HG02884 (cell line): ENCODE results near the gene ELMO3.
A peak's percentile ranks its signal among the peaks of the same experiment; 100 is the strongest.

Source experiments
- ATAC-seq: cut with Tn5 transposase; IDR thresholded peaks from one replicate; pipeline ENCODE4 v1.9.1; 2021; ENCODE audit warnings: mild to moderate bottlenecking, moderate library complexity; ENCODE audit not compliant: unreplicated experiment

ELMO3 gene

DNA sequence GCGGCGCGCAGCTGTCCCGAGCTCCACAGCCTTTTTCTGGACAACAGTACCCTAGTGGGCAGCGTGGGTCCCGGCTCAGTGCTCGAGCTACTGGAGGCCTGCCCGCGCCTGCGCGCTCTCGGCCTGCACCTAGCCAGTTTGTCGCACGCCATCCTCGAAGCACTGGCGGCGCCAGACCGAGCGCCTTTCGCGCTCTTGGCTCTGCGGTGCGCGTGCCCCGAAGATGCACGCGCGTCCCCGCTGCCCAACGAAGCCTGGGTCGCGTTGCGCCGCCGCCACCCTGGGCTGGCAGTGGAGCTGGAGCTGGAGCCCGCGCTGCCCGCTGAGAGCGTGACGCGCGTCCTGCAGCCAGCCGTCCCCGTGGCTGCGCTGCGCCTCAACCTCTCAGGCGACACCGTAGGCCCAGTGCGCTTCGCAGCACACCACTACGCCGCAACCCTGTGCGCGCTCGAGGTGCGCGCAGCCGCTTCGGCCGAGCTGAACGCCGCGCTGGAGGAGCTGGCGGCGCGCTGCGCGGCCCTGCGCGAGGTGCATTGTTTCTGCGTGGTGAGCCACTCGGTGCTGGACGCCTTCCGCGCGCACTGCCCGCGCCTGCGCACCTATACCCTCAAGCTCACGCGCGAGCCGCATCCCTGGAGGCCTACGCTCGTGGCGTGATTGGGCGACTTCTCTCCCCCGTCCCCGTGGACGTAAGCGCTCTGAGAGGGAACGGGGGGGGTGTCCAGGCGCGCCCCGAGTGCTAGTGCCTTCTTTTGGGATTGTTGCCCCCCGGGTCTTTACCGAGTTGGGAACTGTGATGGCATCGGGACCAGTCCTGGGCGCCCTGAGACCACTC is 35.5 kb upstream of the ELMO3 start:
- no peak for ATAC-seq

DNA sequence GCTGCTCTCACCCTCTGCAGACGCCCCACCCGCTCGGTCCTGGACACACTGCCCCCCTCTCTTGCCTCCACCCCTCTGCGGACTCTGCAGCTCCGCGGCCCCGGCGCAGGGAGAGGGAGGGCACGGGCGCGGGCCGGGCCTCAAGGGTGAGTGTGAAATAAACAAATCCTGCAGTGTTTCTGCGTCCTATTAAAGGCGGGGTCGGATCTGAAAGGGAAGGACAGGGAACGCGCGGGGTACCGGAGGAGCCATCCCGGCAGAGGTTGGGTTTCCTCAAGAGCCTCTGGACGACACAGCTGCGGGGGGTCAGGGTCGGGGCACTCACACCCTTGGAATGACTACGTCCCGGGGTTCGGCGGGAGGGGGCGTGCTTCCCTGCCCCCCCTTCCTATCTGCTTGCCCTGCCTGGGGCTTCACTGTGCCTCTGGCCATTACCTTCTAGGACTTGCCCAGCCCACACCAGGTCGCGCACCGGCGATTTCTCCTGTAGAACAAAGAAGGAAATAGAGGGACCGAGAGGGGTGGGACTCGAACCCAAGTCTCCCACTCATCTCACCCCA is 34.9 kb upstream of the ELMO3 start:
- ATAC-seq: no peak

DNA sequence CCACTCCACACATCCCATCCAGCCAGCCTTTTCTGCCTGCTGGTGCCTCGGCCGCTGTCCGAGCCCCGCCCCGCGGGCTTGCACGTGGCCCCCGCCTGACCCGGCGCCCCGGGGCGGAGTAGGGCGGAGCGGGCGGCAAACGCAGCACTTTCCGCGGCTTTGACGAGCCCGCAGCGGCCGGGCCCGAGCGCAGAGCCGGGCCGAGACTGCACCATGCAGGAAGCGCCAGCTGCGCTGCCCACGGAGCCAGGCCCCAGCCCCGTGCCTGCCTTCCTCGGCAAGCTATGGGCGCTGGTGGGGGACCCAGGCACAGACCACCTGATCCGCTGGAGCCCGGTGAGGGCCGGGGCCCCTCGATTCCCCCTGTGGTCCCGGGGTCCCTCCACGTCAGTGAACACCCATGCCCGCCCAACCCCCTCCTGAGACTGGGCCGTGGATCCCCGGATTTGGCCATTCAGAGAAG is 34.3 kb upstream of the ELMO3 start, which contains the start of gene HSF4:
Gene HSF4, plus strand, starts transcription at position 147 of the 463 bp plus-strand sequence. Its CDS starts 67 bp downstream, at position 214.
- ATAC-seq: no peak

DNA sequence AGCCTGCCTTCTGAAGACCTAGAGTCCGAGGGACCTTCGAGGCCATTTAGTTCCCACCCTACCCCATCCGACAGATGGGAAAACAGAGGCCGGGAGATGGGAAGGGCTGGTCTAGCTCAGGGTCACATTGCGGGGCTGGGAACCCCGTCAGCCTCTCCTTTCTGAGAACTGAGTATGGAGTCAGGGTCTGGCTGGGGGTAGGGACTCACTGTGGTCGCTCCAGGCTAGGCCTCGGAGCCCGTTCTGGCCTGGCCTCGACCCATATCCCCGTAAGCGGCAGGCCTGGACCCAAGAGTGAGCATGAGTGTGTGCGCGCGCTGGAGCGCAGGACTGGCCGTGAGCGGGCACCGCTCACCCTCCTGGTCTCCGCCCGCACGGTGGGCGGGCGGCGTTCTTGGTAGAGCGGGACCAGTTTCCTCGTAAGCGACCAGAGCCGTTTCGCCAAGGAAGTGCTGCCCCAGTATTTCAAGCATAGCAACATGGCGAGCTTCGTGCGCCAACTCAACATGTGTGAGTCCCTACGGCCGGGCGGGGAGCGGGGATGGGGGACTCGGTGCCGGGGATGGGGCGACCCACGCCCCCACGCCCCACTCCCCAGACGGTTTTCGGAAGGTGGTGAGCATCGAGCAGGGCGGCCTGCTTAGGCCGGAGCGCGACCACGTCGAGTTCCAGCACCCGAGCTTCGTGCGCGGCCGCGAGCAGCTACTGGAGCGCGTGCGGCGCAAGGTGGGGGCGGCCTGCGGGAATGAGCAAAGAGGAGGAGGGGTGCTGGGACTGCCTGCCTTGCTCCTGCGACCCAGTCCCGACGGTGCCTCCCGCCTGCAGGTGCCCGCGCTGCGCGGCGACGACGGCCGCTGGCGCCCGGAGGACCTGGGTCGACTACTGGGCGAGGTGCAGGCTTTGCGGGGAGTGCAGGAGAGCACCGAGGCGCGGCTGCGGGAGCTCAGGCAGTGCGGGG is 33.5 kb upstream of the ELMO3 start:
- no peak for ATAC-seq

DNA sequence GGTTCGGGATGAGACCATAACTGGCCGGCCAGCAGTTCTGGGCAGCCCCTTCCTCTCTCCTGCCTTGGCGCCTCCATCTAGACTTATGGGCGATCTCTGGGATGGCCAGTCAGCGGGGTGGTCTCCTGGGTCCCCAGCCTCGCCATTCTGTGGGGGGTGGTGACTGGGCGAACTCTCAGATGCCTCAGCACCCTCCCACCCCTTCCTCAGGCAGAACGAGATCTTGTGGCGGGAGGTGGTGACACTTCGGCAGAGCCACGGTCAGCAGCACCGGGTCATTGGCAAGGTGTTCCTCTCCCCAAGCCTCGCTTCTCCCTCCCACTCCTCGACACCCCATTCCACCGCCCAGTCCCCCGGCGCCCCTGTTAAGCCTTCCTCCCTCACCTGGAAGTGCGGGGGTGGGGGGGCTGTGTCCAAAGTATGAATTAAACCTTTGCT is 32.8 kb upstream of the ELMO3 start:
- ATAC-seq: no peak

DNA sequence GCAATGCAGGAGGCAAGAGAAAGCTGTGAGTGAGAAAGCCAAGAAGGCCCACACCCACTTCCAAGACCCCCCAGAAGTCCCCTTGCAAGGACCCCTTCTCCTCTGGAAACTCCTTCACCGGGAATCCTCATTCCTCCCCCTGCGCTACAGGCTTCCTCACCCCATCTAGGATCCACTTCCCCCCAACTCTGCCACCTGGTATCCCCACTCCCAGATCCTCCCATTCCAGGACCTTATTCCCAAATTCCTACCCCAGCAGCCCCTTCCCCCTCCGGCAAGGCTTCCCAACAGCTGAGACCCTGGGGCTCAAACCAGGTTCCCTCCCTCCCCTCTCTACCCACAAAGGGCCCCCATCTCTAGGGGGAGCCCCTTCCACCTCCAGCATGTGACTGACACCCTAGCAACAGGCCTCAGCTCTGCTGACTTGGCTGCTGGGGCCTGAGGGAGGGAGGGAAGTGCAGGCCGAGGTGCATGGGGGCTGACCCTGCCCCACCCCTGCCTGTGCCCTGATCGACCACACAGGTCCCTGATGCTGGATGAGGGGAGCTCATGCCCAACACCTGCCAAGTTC is 32.2 kb upstream of the ELMO3 start:
- ATAC-seq: no peak

DNA sequence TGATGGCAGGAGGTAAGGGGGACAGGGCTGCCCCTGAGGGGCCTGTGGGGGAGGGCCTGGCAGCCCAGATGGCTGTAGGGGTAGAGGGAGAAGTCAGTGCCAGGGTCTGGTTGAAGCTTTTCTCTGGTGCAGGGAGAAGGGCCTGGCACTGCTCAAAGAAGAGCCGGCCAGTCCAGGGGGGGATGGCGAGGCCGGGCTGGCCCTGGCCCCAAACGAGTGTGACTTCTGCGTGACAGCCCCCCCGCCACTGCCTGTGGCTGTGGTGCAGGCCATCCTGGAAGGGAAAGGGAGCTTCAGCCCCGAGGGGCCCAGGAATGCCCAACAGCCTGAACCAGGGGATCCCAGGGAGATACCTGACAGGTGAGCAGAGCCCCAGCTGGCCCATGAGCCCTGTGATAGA is 31.3 kb upstream of the ELMO3 start:
- no peak for ATAC-seq

DNA sequence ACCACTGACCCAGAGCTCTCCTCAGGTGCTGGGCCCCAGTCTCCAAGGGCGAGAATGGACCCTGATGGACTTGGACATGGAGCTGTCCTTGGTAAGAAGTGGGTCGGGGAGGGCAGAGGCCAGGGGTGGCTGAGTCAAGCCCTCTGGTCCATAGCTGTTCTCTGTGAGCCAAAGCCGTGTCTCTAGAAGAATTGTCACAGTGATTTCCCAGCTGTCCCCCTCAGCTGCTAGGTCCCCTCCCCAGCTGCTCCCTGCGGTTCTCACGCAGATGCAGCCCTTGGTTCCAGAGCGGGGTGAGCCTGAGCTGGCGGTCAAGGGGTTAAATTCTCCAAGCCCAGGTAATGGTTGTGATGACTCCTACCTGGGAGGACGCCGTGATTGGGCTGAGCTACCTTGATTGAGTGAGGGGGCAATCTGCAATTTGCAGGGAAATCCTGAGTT is 29.9 kb upstream of the ELMO3 start:
- ATAC-seq: no peak

DNA sequence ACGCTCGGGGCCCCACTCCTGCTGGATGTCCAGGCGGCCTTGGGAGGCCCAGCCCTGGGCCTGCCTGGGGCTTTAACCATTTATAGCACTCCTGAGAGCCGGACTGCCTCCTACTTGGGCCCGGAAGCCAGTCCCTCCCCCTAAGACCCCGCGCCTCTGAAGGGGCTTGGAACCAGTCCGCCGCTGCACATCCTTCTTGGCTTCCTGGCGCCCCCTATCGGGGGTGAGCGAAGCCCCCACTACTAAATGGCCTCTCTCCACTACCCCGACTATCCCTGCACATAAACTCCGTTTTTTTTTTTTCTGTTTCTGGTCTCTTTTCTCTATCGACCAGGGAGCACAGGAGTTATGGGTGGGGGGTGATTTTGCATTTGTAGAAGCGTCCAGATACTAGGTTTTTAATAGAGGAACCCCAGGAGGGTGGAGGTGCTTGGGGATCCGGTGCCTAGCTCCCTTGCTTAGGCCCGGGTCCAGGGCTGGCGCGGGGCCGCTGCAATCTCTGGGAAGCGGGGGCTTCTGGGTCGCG is 29.2 kb upstream of the ELMO3 start:
- ATAC-seq: peak; percentile 16

DNA sequence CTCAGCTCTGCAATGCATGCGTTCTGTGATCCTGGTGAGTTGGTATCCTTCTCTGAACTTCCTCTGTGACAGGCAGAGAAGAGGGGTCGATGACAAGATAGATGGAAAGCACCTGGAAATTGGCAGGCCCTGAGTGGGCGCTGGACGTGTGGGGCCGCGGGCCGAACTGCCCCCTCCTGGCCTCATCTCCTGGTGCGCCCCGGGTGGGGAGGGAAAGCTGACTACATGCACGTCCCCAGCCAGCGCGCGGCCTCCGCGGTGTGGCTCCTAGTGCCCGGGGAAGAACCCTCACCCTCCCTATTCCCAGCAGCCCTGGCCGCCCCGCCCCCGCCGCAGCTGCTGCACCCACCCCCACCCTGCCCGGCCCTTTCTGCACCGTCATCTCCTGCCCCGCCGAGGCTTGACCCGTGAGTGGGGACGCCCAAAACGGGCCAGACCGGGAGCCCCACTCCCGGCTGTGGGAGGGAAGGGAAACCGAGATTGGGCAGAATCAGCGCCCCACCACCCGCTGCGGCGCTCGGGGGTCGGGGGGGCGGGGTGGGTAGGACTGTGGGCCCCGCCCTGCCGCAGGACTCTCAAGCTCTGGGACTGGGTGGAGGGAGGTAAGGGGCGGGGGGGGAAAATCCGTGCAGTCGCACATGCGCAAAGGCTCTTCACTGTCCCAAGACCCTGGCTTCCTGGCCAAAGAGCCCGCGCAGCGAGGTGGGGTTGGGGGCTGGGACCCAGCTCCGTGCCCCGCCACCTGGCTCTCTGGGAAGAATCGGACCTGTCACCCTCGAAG is 28.6 kb upstream of the ELMO3 start, which contains the start of gene NOL3:
Gene NOL3, plus strand, starts transcription at position 371 of the 781 bp plus-strand sequence.
- ATAC-seq: peak; percentile 40

DNA sequence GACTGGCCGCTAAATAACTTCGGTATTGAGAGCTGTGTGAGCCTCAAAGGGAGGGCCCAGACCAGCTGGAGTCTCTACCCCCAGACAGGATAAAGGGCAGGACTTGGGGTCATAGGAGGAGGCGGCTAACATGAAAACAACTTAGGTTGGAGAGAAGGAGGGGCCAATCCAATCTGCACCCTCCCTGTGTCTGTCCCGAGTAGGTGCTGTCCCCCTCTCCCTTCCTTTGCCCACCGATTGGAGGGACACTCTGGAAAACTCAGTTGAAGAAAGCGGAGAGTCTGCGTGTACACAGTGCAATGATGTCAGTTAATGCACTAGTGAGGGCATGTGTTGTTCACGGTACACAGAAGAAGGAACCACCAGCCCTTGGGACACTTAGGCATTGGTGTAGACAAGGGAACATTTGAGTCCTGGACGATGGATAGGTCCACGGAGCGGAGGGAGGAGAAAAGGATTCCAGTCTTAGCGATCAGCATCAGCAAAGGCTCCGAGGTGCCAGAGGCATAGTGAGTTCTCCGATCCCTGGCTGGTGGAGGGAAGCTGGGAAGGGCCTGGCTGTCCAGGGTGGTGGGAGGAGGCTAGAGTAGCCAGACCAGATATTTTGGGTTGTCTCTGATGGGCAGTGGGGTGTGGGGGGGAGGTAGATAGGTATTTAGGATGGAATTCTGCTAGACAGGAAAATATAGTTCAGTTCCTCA is 27.8 kb upstream of the ELMO3 start:
- no peak for ATAC-seq

DNA sequence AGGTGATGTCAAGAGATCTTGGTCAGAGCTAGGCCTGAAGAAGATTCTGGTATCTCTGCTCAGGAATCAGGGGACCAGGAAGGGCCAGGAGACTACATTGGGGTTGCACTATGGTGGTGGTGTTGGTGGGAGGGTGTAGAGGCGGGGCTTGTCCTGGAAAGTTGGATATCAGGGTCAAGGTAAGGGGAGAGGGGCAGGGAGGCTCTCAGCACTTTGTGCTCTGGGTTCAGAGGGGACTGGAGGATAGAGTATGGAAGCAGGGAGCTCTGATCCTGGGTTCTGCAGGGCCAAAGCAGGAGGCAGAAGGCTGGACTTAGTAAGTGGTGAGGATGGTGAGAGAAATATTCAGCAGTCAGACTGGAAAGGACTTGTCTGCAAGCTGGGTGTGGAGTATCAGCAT is 25.6 kb upstream of the ELMO3 start:
- no peak for ATAC-seq

DNA sequence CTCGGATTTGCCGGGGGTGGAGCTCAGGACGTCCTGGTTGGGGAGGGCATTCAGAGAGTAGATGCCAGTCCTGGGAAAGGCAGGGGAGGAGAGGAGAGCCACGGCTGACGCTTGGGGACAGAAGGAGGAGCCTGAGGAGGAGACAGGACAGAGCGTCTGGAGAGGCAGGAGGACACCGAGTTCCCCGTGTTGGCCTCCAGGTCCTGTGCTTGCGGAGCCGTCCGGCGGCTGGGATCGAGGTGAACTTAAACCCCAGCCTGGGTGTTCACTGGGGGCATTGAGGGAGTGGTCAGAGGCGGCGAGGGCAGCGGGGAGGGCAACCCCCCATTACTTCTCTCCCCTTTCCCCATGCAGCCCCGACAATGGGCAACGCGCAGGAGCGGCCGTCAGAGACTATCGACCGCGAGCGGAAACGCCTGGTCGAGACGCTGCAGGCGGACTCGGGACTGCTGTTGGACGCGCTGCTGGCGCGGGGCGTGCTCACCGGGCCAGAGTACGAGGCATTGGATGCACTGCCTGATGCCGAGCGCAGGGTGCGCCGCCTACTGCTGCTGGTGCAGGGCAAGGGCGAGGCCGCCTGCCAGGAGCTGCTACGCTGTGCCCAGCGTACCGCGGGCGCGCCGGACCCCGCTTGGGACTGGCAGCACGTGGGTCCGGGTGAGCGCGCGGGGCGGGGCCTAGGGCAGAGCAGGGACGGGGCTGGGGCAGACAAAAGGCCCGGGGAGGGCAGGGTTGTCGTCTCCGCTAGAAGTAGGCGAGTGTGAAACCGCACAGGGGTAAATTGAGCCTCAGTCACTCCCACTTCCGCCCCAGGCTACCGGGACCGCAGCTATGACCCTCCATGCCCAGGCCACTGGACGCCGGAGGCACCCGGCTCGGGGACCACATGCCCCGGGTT is 24.9 kb upstream of the ELMO3 start:
- no peak for ATAC-seq

DNA sequence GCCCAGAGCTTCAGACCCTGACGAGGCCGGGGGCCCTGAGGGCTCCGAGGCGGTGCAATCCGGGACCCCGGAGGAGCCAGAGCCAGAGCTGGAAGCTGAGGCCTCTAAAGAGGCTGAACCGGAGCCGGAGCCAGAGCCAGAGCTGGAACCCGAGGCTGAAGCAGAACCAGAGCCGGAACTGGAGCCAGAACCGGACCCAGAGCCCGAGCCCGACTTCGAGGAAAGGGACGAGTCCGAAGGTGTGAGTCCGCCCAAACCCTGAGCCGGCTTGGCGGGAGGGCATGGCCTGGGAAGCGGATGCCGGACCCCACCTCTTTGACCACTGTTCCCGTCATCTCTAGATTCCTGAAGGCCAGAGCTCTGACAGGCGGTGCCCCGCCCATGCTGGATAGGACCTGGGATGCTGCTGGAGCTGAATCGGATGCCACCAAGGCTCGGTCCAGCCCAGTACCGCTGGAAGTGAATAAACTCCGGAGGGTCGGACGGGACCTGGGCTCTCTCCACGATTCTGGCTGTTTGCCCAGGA is 24.2 kb upstream of the ELMO3 start:
- ATAC-seq: no peak

DNA sequence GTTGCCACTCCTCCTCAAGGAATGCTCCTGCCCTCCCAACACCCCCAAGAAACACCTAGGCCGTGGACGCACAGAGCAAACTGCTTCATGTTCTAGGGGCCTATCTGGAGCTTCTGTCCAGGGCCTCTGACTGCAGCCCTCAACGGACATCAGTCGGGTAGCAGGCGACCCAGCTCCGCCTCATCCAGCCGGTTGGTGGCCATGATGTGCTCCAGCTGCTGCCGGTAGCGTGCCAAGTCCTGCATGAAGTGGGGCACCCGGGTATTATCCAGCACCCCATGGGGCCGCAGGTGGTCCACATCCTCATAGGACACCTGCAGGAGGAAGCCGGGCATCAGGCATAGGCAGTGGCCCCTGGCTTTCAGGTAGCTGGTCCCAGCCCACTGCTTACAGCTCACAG is 22.3 kb upstream of the ELMO3 start:
- no peak for ATAC-seq

DNA sequence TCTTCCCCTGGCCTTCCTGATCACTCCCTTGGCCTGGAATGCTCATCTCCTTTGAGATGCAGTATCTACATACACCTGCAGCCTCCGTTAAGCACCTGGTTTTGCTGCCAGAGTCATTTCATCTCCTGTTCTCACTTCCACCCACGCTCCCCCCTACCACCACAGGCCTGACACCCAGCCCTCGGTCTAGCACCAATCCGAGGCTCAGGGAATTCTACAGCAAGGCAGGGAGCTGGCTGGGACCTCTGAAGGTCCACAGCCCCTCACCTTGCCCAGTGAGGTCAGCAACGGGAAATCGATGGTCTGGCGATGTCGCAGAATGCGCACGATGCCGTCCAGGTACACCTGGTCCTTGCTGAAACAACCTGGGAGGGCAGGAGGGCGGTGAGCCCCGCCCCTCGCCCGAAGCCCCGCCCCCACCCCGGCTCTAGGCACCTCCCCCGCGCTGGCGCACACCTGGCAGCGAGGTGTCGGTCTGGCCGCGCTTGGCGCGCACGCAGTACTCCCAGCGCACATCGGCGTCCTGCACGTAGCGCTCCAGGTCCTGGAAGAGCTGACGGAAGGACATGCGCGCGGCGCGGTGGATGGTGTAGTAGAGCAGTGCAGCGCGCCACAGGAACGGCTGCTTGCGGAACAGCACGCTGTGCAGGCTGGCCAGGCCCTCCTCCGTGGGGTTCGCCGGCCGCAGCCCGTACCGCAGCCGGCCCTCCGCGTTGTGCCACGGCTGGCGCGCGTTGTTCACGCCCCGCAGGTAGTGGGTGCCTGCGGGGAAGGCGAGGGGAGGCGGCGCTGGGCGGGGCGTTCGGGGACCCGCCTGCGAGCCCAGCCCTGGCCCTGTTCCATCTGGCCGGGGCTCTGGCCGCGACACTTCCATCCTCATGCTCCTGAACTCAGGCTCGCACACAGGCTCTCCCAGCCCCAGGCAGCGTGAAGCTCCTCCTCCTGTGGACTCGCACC is 20.9 kb upstream of the ELMO3 start:
- no peak for ATAC-seq
